ENCODE data around the gene GRID2. TPM values are rescaled to one million over a fixed set of nuclear protein-coding genes. Genes with fewer than 3 reads are reported as not detected.

Gene GRID2
- total RNA-seq, 1 donor: 0.63 TPM

- no peak for DNase-seq (ENCODE audit: low read depth)
- no peak for TF ChIP-seq CTCF (IDR thresholded peaks at IDR 0.05; ENCODE audit: insufficient read depth, low read length)
- H3K4me3 ChIP-seq (ENCODE audit: low read depth, low read length): no peak overlapping the region
These were observed 1099.8 kb downstream of the GRID2 start for GRCh38 chr4:93403571-93403970.

- no peak overlapping the region for H3K4me3 ChIP-seq (ENCODE audit: low read depth, low read length)
- no peak for TF ChIP-seq CTCF (IDR thresholded peaks at IDR 0.05; ENCODE audit: insufficient read depth, low read length)
- no peak for DNase-seq (ENCODE audit: low read depth)
These were observed 1103.9 kb downstream of the GRID2 start for GRCh38 chr4:93407493-93408275.

- no peak for TF ChIP-seq CTCF (IDR thresholded peaks at IDR 0.05; ENCODE audit: insufficient read depth, low read length)
- no peak for DNase-seq (ENCODE audit: low read depth)
- no peak overlapping the region for H3K4me3 ChIP-seq (ENCODE audit: low read depth, low read length)
These were observed 1105.3 kb downstream of the GRID2 start for GRCh38 chr4:93409035-93409434.

- no peak overlapping the region for H3K4me3 ChIP-seq (ENCODE audit: low read depth, low read length)
- DNase-seq (ENCODE audit: low read depth): no peak
- no peak for TF ChIP-seq CTCF (IDR thresholded peaks at IDR 0.05; ENCODE audit: insufficient read depth, low read length)
These were observed 1110.3 kb downstream of the GRID2 start for GRCh38 chr4:93414041-93414550.

- TF ChIP-seq CTCF (IDR thresholded peaks at IDR 0.05; ENCODE audit: insufficient read depth, low read length): no peak
- H3K4me3 ChIP-seq (ENCODE audit: low read depth, low read length): no peak overlapping the region
- DNase-seq (ENCODE audit: low read depth): no peak
These were observed 1112.8 kb downstream of the GRID2 start for GRCh38 chr4:93416344-93417128.

- DNase-seq (ENCODE audit: low read depth): no peak
- TF ChIP-seq CTCF (IDR thresholded peaks at IDR 0.05; ENCODE audit: insufficient read depth, low read length): no peak
- H3K4me3 ChIP-seq (ENCODE audit: low read depth, low read length): no peak overlapping the region
These were observed 1127.6 kb downstream of the GRID2 start for GRCh38 chr4:93431371-93431770.

All from fibroblast of the aortic adventitia (primary cell).